AG09309 (cell line): ENCODE data around the gene FGD5.

Source experiments
- DNase-seq: peaks from one replicate; pipeline ENCODE4 v3.0.0-alpha.2; 2010; ENCODE audit warnings: low read depth
- H3K4me3 ChIP-seq: 2 replicates; pipeline ENCODE4 v1.5.1; 2011; ENCODE audit warnings: mild to moderate bottlenecking, low read depth, low read length, moderate library complexity; ENCODE audit not compliant: control insufficient read depth
- TF ChIP-seq, protein P1 (sequence below): IDR thresholded peaks from 2 replicates; pipeline ENCODE4 v1.5.1; 2011; ENCODE audit warnings: mild to moderate bottlenecking, low read depth, low read length, inconsistent platforms; ENCODE audit not compliant: insufficient read depth, control insufficient read depth; ENCODE audit errors: missing control alignments

FGD5 gene

DNA sequence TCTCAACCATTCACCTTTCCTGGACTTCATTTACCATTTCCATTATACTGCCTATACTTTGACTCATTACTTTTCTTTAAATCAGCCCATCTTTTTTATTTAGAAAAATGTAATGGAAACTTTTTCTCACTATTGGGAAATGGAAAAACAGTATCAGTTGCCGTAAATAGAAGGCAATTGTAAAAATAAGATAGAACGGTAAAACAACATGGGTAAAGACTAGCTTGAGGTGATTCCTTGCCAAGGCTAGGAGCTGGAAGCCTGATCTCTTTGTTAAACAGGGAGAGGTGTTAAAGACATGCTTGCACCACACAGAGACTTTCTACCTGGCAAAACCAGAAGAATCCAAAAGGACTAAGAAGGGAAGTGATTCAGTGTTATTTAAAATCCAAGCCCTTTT lies 5.9 kb downstream of the FGD5 start:
- TF ChIP-seq, protein P1, sequence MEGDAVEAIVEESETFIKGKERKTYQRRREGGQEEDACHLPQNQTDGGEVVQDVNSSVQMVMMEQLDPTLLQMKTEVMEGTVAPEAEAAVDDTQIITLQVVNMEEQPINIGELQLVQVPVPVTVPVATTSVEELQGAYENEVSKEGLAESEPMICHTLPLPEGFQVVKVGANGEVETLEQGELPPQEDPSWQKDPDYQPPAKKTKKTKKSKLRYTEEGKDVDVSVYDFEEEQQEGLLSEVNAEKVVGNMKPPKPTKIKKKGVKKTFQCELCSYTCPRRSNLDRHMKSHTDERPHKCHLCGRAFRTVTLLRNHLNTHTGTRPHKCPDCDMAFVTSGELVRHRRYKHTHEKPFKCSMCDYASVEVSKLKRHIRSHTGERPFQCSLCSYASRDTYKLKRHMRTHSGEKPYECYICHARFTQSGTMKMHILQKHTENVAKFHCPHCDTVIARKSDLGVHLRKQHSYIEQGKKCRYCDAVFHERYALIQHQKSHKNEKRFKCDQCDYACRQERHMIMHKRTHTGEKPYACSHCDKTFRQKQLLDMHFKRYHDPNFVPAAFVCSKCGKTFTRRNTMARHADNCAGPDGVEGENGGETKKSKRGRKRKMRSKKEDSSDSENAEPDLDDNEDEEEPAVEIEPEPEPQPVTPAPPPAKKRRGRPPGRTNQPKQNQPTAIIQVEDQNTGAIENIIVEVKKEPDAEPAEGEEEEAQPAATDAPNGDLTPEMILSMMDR, result no peak
- no peak for DNase-seq
- H3K4me3 ChIP-seq, result no peak overlapping the region

DNA sequence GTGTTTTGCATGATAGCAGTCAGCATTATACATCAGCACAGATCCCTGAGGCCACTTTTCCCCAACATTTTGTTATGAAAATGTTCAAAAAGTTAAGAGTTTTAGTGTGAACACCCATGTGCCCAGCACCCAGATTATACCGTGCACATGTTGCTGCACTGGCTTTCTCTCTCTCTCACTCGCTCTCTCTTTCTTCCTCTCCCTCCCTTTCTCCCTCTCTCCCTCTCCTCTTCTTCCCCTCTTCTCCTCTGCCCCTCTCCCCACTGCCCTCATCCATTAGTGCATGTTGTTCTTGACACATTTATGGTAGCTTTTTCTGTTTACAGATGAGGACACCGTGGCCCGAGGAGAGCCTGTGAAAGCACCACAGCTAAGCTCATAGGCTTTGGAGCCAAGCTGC lies 7.3 kb downstream of the FGD5 start:
- no peak overlapping the region for H3K4me3 ChIP-seq
- no peak for DNase-seq
- TF ChIP-seq, protein P1, result no peak

DNA sequence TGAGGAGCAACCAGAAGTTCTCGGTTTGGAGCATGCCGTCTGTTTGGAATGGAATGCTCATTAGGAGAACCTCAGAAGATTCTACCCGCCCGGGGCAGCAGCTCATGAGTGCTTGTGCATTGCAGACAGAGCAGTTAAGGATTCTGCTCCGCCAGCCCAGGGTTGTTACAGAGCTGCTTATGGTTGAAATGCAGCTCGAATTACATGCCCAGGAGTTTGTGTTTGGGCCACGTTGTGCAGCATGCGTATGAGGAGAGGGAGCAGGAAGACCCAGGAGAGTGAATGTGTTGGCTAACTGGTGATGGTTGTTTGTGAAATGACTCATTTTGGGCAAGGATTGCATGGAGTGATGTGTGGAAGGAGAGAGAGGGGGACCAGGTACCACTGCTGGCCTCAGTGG lies 9.0 kb downstream of the FGD5 start:
- no peak overlapping the region for H3K4me3 ChIP-seq
- no peak for DNase-seq
- TF ChIP-seq, protein P1, result no peak

DNA sequence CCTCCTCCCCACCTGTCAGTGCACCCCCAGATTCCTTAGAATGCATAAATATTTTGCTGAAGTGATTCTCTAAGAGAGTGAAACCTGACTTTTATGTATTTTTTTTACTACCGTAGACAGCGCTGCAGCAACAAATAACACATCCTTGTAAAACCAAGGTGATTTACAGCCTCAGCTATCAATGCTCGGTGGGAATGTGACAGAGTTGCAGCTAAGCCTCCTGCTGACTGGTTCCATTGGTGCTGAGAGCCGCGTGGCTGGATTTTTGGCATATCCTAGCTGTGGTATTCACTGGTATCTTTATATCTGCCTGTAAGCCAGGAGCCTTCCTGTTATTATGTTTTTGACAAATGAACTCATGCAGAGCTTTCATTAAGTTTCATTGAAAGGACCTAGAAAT lies 11.0 kb downstream of the FGD5 start:
- no peak for DNase-seq
- TF ChIP-seq, protein P1, result no peak
- H3K4me3 ChIP-seq, result no peak overlapping the region

DNA sequence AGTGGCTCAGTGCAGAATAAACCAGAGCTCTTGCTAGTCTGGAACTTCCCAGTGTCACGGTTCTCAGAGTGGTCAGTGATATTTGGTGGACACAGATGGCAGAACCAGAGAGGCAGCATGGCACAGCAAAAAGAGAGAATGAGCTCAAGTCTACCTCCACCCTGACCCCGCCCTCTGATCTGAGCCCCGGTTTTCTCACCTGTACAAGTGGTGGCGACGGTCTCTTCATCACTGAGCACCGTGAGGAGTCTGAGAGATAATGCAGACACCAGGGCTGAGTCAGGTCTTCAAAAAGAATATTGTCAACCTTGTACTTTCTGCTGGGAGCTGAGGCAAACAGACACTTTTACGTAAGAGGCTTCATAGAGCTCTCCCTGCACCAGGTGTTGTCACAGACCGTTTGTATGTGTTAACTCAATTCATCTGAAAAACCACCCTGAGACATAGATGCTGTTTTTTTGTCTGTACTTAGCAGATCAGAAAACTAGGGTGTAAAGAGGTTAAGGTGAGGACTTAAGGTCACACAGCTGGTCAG lies 13.2 kb downstream of the FGD5 start:
- TF ChIP-seq, protein P1, result no peak
- DNase-seq, result no peak

DNA sequence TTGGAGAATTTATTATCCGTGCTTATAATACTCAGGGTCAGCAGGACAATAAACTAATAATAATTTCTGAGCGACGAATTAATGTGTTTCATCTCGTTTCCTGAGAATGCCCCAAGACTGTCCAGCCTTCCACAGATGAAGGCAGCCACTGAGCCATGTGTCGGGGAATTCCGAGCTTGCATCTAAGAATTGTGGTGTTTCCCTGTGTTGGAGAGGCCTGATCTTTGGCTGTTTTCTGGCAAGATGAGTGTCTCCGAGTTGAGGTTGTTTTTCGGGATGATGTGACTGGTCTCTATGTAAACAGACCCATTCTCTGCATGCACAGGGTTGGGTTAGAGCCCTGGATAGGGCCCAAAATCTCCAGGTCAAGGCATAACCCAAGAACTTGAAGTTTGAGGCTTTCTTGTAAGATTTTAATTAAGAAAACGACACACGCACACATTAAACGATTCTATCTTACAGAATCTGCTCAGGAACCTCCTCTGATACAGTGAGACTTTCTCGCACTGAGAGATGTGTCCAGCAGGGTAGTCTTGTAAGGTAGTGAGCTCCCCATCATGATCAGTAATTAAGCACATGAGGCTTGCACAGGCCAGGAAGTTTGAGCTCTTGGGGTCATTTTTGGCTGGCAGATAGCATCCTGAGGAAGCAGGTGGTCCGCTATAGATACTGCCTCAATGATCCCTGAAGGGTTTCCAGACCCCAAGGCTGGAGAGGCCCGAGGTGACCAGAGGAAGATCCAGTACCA lies 14.4 kb downstream of the FGD5 start:
- DNase-seq, result no peak
- H3K4me3 ChIP-seq, result no peak overlapping the region
- TF ChIP-seq, protein P1, result no peak

More for the DNA sequence above, 13.2 kb downstream of the FGD5 start:
- no peak overlapping the region for H3K4me3 ChIP-seq

DNA sequence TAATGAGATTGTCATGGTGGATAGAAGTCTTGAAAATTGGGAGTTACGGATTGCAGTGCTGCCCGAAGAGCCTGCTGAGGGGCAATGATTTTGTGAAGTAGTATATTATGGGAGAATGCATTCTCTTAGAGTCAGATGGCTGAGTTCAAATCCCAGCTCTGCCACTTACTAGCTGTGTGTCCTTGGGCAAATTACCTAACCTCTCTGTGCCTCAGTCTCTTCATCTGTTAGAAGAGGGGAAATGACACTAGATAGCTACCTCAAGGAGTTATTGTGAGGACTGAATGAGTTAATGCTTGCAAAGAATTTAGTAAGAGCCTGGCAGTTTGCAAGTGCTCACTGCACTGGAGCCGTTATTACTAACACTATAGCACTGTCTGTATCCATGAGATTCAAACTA lies 15.4 kb downstream of the FGD5 start:
- no peak overlapping the region for H3K4me3 ChIP-seq
- DNase-seq, result no peak
- TF ChIP-seq, protein P1, result no peak
